ENCODE measurements around the gene ZNRD2.
"Not testable (repeated sequence)": the region's sequence is repeated elsewhere in the genome, so short reads cannot be mapped to it uniquely, and the experiment has no call there.

Gene ZNRD2

GRCh38 chr11:65560555-65561418 lies 9.5 kb upstream of the ZNRD2 start:
- Histone ChIP-seq H3K4me2 (peak overlapping the region; percentile 6 to 100 (median 99); a peak in 21 of 22 replicates), H3K4me3 (no peak overlapping the region)

DNA sequence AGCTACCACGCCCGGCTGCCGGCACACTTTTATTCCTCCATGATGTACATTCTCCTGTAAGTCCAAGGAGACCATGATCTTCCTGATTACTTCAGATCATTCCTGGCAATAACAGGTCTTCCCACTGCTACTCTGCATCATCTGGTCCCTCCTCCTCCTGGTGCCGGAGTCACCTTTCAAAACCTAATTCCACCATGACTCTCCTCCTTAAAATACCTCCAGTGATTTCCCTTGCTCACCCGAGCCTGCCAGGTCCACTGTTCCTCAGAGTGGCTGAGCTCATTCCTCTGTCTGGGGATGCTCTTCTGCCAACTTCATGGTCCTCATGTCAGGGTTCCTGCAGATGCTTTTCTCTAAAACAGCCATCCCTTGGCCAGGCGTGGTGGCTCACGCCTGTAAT lies 8.3 kb upstream of the ZNRD2 start:
- Histone ChIP-seq H3K36me3 (no peaks in the 10 kb centered on the region), H3K27ac (peak overlapping the region in 1 of 11 experiments; percentile 37; a peak in 1 of 22 replicates), H3K4me2 (peak overlapping the region in 1 of 11 experiments; percentile 99; a peak in 1 of 22 replicates), H4K20me1 (no peaks in the 10 kb centered on the region), H3K4me1 (peaks cover 62 to 87% (median 79%) of the 10 kb centered on the region in 10 experiments), H3K9me3 (replicated peaks in 1 of 11) (no peaks in the 10 kb centered on the region), H3K9ac (no peak overlapping the region), H3K27me3 (no peaks in the 10 kb centered on the region), H3K4me3 (no peak overlapping the region)
- TF ChIP-seq Cebpa-rat (IDR thresholded peaks at IDR 0.05), result no peak

More at GRCh38 chr11:65560555-65561418, 9.5 kb upstream of the ZNRD2 start:
- Histone ChIP-seq H3K9ac (peak overlapping the region in 7 of 11 experiments; percentile 3 to 88 (median 32); a peak in 7 of 22 replicates), H3K36me3 (no peaks in the 10 kb centered on the region), H3K27me3 (no peaks in the 10 kb centered on the region), H3K27ac (peak overlapping the region in 8 of 11 experiments; percentile 18 to 93 (median 88); a peak in 11 of 22 replicates), H3K4me1 (peaks cover 62 to 87% (median 79%) of the 10 kb centered on the region in 10 experiments), H3K9me3 (replicated peaks in 1 of 11) (no peaks in the 10 kb centered on the region), H4K20me1 (peaks cover 0 to 1% (median 0%) of the 10 kb centered on the region in 11 experiments; a peak in 1 of 22 replicates)
- no peak for TF ChIP-seq Cebpa-rat (IDR thresholded peaks at IDR 0.05)

GRCh38 chr11:65562788-65563187 lies 7.5 kb upstream of the ZNRD2 start:
- H3K27ac ChIP-seq, result peak overlapping the region in 1 of 11 experiments; percentile 93; a peak in 1 of 22 replicates
- H3K4me1 ChIP-seq, result peaks cover 66 to 88% (median 81%) of the 10 kb centered on the region in 10 experiments
- no peak overlapping the region; a peak in 1 of 22 replicates for H3K4me2 ChIP-seq
- no peak overlapping the region for H3K4me3 ChIP-seq
- no peak for TF ChIP-seq Cebpa-rat (IDR thresholded peaks at IDR 0.05)
- no peak overlapping the region for H3K9ac ChIP-seq
- no peaks in the 10 kb centered on the region for H3K27me3 ChIP-seq
- no peaks in the 10 kb centered on the region for H3K9me3 ChIP-seq (replicated peaks in 1 of 11)
- no peaks in the 10 kb centered on the region for H4K20me1 ChIP-seq
- H3K36me3 ChIP-seq, result peaks cover 0 to 3% (median 0%) of the 10 kb centered on the region in 11 experiments; a peak in 4 of 22 replicates

DNA sequence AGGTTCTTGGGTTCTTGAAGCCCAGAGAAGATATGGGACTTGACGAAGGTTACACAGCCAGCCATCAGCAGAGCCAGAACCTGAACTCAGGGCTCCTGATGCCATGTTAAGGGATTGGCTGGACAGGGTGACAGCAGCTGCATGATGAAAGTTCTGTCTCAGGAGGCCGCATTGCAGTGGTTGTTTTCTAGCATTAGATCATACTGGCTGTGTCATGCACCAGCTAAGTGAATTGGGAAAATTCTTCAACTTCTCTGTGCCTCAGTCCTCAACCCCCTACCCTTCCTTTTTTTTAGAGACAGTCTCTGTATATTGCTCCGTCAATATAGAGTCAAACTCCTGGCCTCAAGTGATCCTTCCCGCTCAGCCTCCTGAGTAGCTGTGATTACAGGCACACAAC lies 6.7 kb upstream of the ZNRD2 start:
- H4K20me1 ChIP-seq, result no peaks in the 10 kb centered on the region
- peak overlapping the region in 9 of 11 experiments; percentile 86 to 100 (median 98); a peak in 14 of 22 replicates for H3K4me2 ChIP-seq
- H3K27me3 ChIP-seq, result no peaks in the 10 kb centered on the region
- peaks cover 0 to 11% (median 0%) of the 10 kb centered on the region in 11 experiments; a peak in 4 of 22 replicates for H3K36me3 ChIP-seq
- peak overlapping the region in 8 of 11 experiments; percentile 87 to 93 (median 90); a peak in 14 of 22 replicates for H3K27ac ChIP-seq
- TF ChIP-seq Cebpa-rat (IDR thresholded peaks at IDR 0.05), result no peak
- peak overlapping the region in 6 of 11 experiments; percentile 4 to 79 (median 35); a peak in 5 of 22 replicates for H3K9ac ChIP-seq
- H3K4me1 ChIP-seq, result peaks cover 72 to 95% (median 88%) of the 10 kb centered on the region in 10 experiments
- H3K4me3 ChIP-seq, result no peak overlapping the region
- no peaks in the 10 kb centered on the region for H3K9me3 ChIP-seq (replicated peaks in 1 of 11)

GRCh38 chr11:65564879-65565559 lies 5.3 kb upstream of the ZNRD2 start:
- H3K4me2 ChIP-seq, result peak overlapping the region; percentile 80 to 100 (median 96)
- H3K4me1 ChIP-seq, result peaks cover 71 to 89% (median 82%) of the 10 kb centered on the region in 10 experiments
- peak overlapping the region; percentile 18 to 79 (median 73); a peak in 20 of 22 replicates for H3K9ac ChIP-seq
- H3K9me3 ChIP-seq (replicated peaks in 1 of 11); H3K27me3 ChIP-seq; H4K20me1 ChIP-seq: not testable (repeated sequence)
- H3K4me3 ChIP-seq, result peak overlapping the region in 3 of 10 experiments; percentile 35 to 47 (median 41); a peak in 7 of 20 replicates
- peak overlapping the region in 10 of 11 experiments; percentile 48 to 93 (median 88); a peak in 20 of 22 replicates for H3K27ac ChIP-seq
- peak in 4 of 11 experiments; percentile 38 to 74 (median 62); a peak in 7 of 22 replicates for TF ChIP-seq Cebpa-rat (IDR thresholded peaks at IDR 0.05)
- H3K36me3 ChIP-seq, result peaks cover 0 to 11% (median 0%) of the 10 kb centered on the region in 11 experiments; a peak in 4 of 22 replicates

GRCh38 chr11:65565624-65566453 lies 4.4 kb upstream of the ZNRD2 start:
- peaks cover 63 to 82% (median 74%) of the 10 kb centered on the region in 10 experiments for H3K4me1 ChIP-seq
- H3K9ac ChIP-seq, result peak overlapping the region in 10 of 11 experiments; percentile 36 to 79 (median 73); a peak in 19 of 22 replicates
- TF ChIP-seq Cebpa-rat (IDR thresholded peaks at IDR 0.05), result no peak
- no peaks in the 10 kb centered on the region for H3K9me3 ChIP-seq (replicated peaks in 1 of 11)
- peak overlapping the region in 10 of 11 experiments; percentile 48 to 93 (median 88); a peak in 20 of 22 replicates for H3K27ac ChIP-seq
- peaks cover 0 to 4% (median under 1%) of the 10 kb centered on the region in 11 experiments; a peak in 9 of 22 replicates for H4K20me1 ChIP-seq
- peak overlapping the region; percentile 80 to 100 (median 96) for H3K4me2 ChIP-seq
- H3K36me3 ChIP-seq, result peaks cover 0 to 11% (median 0%) of the 10 kb centered on the region in 11 experiments; a peak in 4 of 22 replicates
- peak overlapping the region in 3 of 10 experiments; percentile 35 to 47 (median 41); a peak in 7 of 20 replicates for H3K4me3 ChIP-seq
- no peaks in the 10 kb centered on the region for H3K27me3 ChIP-seq

GRCh38 chr11:65569164-65569972 lies 909 bp upstream of the ZNRD2 start:
- no peak for TF ChIP-seq Cebpa-rat (IDR thresholded peaks at IDR 0.05)
- peak overlapping the region; percentile 75 to 93 (median 85) for H3K27ac ChIP-seq
- H3K9ac ChIP-seq, result peak overlapping the region; percentile 84 to 96 (median 94)
- H3K4me1 ChIP-seq, result peaks cover 71 to 76% (median 74%) of the 10 kb centered on the region in 10 experiments
- H3K4me2 ChIP-seq, result peak overlapping the region; percentile 96 to 100 (median 98)
- H4K20me1 ChIP-seq, result peaks cover 8 to 33% (median 29%) of the 10 kb centered on the region in 11 experiments; a peak in 20 of 22 replicates
- H3K36me3 ChIP-seq, result peaks cover 0 to 17% (median 3%) of the 10 kb centered on the region in 11 experiments; a peak in 8 of 22 replicates
- no peaks in the 10 kb centered on the region for H3K27me3 ChIP-seq
- H3K9me3 ChIP-seq (replicated peaks in 1 of 11), result no peaks in the 10 kb centered on the region
- peak overlapping the region; percentile 88 to 99 (median 92) for H3K4me3 ChIP-seq
